NCI-H748 treated with DMSO at 0.1 percent for 48 hours (cell line): Measurements from ENCODE around the gene KCNA10.

Experiments
- DNase-seq: peaks from one replicate; lab custom pipeline; 2025; lab: John Stamatoyannopoulos, UW

The KCNA10 gene

GRCh38 chr1:110519125-110519810 is at the start of gene KCNA10:
KCNA10 (minus strand) TSS chr1:110519175; CDS start chr1:110518787, 388 bp downstream.
- no peak for DNase-seq

DNA sequence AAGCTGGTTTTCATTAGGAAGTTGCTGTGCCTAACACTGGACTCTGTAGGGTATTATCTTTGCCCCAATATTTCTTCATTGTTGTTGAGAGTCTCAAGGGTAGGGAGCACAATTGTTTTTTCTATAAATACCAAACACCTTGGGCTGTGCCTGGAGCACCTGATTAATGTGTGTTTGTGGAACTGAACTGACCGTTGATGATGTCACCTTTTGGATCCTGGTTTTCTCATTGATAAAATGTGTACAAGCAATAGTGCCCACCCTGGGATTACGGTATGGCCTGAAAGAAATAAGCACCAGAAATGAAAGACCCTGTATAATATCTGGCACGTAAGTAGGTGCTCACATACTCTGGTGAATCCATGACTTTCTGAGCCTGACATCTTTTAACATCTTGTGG is 47.9 kb upstream of the KCNA10 start:
- no peak for DNase-seq

DNA sequence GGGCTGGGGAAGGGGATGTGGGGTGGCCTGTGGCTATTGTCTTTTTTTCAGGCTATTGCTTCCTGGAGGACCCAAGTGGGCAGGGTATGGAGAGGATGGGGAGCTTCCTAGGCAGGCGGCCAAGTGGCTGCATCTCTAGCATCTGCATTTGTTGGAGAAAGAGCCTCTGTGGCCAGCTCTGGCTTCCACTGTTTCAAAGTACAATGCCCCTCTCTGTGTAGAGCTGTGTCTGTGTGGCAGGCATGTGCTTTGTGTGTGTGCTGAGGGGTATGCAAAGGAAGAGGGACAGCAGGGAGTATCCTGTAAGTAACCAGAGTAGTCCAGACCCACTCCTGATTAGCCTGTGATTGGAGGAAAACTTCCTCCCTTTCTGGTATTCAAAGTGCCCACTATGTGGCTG is 46.6 kb upstream of the KCNA10 start:
- no peak for DNase-seq

DNA sequence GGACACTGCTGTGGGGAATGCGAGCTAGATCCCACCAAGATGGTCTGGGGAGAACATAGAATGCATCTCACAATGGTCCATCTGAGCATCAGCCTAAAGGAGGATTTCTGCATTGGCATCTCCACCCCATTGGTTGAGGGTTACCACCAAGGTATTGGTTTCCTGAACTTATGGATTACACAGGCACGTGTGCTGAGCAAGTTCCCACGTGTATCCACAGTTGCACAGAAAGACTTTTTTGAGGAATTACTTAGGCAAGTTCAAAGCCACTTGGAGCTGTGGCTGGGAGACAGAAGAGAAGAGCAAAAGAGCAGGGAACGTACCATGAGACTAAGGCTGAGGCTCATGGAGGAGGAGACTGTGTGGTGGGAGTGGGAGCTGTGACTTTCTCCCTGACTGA is 44.1 kb upstream of the KCNA10 start:
- DNase-seq, result no peak

- no peak for DNase-seq
These were observed 42.6 kb upstream of the KCNA10 start for GRCh38 chr1:110561596-110561995.

GRCh38 chr1:110559157-110559556 is 40.2 kb upstream of the KCNA10 start:
- DNase-seq, result no peak

DNA sequence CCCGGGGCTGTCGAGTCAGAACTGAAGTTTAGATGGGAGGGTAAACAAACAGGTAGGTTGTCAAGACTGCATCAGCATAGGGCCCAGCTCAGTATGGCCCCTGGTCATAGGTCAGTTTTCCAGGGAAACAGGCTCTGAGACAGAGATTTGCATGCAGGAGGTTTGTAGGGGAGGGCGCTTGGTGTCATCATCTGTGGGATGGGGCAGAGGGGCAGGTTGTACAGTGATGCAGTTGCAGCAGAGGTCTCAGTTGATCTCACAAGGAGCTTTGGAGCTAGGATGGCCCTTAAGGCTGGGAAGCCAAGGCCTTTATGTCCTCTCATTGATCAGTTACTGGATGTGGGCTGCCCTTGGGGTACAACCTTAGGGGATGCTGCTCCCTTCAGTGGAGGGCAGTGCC is 38.5 kb upstream of the KCNA10 start:
- DNase-seq, result no peak

DNA sequence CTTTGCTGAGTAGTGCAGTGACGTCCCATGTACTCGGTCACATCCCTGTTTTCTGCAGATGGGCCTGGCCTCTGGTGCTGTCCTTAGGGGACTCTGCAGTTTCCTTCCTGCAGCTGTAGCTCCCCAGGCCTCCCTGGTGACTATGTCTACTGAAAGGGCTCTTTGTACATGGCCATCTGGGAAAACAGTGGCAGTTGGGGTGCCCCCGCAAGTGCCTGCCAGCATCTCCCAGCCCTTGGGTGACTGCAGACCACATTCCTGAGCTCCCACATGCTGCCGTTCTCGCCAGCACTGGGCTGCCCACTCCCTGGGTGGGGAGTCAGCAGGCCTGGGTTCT is 37.5 kb upstream of the KCNA10 start:
- DNase-seq, result no peak

DNA sequence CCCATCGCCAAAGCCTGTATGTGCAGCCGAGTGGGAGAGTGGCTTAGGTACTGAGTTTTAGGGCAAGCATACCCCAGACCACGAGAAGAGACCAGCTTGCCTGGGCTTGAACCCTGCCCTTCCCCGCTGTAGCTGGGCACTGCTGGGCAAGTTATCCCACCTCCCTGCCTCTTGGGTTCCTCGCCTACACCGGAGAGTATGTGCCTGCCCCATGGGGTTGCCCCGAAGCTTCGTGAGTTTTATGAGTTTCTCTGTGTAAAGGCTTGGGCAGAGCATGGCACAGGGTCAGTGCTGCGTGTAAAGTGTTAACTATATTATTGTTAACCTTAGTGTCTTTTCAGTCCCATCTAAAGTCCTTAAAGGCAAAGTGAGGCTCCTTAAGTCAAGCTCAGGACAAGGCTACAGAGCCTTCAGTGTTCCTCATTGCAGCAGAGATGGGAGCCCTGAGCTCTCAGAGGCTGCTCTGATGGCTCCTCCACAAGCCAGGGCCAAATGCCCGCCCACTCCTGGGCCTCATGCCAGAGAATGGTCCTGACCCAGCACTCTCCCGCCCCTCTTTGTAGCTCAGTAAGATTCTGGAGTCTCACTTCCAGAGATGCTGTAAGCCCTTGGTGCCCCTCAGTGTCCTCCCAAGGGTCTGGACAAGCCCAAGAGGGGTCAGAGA is 37.0 kb upstream of the KCNA10 start:
- no peak for DNase-seq

- DNase-seq, result no peak
These were observed 36.2 kb upstream of the KCNA10 start for GRCh38 chr1:110554871-110555801.

GRCh38 chr1:110551278-110551809 is 32.4 kb upstream of the KCNA10 start:
- DNase-seq, result no peak

GRCh38 chr1:110549831-110550230 is 30.9 kb upstream of the KCNA10 start:
- DNase-seq, result no peak

DNA sequence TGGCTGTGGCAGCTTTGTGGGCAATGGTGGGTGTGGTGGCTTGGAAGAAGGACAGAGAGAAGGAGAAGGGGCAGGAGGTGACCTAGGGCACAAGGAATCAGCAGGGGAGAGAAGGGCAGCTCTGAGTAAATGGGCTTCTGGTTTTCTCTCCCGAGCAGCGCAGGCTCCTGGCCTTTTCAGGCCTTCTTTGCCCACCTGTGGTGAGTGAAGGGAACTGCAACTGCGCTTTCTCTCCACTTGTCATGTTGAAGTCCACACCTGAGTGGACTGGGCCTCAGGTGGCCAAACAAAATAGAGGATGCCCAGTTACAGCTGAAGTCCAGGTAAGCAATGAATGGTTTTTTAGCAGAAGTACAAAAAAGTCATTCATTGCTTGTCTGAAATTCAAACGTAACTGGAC is 29.4 kb upstream of the KCNA10 start:
- no peak for DNase-seq

DNA sequence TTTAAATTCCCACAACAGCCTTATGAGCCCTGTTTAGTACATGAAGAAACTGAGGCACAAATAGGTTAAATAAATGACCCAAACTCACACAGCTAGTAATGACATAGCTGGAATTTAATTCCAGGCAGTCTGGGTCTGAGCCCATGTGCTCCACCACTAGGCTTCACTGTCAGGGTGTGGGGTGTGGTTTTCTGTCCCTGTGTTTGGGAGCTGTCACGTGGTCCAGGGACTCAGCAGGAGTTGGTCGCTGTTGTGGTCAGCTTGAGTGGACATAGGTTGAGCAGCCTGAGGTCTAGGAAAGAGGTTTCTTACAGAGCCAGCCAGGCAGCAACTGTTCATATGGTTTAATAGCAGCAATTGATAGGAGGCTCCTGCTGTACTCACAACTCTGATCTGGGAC is 28.0 kb upstream of the KCNA10 start:
- no peak for DNase-seq

- no peak for DNase-seq
These were observed 26.5 kb upstream of the KCNA10 start for GRCh38 chr1:110545492-110545891.

DNA sequence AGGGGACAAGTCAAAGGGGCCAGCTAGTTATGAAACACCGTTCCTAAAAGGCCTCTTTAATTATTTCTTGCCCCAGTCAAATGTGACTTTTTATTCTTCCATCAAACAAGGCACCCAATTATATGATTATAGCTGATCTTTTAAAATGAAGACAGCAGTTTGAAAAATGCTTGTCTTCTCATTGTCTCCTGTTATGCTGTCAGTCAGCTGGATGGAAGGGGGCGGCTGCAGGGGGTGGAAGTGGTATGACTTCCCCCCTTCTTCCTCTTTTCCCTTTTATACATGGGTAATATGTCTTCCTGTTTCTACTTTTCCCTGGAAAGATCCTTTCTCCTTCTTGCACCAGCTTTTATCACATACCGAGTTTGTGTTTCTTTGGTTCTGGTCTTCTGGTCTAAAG is 25.8 kb upstream of the KCNA10 start:
- DNase-seq, result no peak

- no peak for DNase-seq
These were observed 23.8 kb upstream of the KCNA10 start for GRCh38 chr1:110542725-110543124.

GRCh38 chr1:110541906-110542395 is 23.0 kb upstream of the KCNA10 start:
- DNase-seq, result no peak

- no peak for DNase-seq
These were observed 22.1 kb upstream of the KCNA10 start for GRCh38 chr1:110540891-110541685.

DNA sequence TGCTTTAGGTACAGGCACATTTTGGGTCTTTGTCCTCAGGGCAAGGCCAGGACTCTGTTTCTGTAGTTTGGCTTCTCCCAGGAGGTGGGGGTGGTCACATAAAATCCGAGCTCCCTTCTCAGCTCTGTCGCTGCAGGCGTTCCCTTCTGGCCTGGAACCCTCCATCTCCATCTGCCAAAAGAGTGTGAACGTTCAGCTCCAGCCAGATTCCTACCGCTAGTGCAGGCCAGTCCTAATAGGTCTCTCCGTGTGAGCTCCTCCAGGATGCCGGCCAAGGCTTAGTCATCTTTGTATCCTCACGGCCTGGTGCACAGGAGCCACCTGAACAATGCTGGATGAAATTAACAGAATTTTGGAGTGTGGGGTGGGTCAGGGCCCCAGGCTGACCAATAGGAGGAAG is 19.9 kb upstream of the KCNA10 start:
- DNase-seq, result no peak

- no peak for DNase-seq
These were observed 19.1 kb upstream of the KCNA10 start for GRCh38 chr1:110538075-110538474.

DNA sequence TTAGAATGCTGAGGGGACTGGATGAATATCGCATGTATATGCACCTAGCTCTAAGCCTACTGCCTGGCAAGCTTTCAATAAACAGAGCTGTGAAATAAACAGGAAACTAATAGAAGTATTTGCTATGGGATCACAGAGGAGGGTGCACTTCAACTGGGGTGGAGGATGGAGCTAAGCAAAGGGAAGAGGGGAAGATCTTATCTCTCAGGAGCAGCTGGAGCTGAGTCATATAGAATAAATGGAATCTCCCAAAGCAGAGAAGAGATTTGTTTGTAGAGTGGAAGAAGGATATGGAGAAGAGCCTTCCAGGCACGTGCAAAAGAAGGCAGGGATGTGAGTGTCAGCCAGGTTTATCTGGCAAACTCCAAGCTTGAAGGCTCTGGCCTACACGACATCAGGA is 17.0 kb upstream of the KCNA10 start:
- DNase-seq, result no peak
